Measurements from ENCODE around the gene EMILIN2. TPM values are rescaled to one million over a fixed set of nuclear protein-coding genes. Genes with fewer than 3 reads are reported as not detected.
A peak's percentile ranks its signal among the peaks of the same experiment; 100 is the strongest.

Gene EMILIN2
- polyA plus RNA-seq, 1 donor: 11.8 TPM

GRCh38 chr18:2872095-2872494 lies 25.3 kb downstream of the EMILIN2 start:
- no peak for DNase-seq

DNA sequence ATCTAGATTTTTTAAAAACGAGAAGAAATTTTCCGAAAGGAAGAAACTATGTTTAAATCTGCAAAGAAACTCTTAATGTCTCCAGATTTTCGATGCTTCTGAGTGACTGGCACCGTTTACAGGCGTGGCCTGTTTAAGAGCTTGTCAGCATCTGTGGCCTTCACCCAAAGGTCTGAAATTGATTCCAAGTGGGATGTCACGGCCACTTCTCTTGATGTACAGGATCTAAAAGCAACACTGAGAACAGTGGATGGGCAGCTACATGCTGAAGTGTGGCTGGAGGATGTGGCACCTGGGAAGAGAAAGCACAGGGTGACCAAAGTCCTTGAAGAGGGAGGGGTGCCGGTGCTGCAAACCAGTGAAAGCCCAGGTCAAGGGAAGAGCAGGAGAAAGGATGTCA lies 28.0 kb downstream of the EMILIN2 start:
- no peak for DNase-seq

- DNase-seq: no peak
Observed at GRCh38 chr18:2878656-2879330, 32.0 kb downstream of the EMILIN2 start.

- DNase-seq: no peak
Observed at GRCh38 chr18:2879889-2880288, 33.1 kb downstream of the EMILIN2 start.

DNA sequence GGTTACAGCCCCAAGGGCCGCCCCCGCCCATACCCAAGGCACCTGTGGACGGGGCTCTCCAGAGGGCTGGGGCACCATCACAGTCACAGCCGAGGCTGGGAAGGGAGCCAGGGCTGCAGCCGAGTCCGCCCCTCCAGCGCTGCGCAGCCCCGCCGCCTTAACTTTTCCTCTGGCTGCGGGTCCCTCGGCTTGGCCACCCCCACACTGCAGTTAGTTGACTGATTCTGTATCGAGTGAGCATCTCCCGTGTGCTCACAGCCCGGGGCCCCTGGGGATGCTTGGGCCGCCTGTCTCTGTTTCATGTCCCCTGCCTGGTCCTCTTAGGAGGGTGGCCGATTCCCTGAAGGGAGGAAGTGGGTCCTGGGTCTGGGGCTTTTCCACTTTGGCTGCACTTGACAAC lies 33.7 kb downstream of the EMILIN2 start:
- no peak for DNase-seq

DNA sequence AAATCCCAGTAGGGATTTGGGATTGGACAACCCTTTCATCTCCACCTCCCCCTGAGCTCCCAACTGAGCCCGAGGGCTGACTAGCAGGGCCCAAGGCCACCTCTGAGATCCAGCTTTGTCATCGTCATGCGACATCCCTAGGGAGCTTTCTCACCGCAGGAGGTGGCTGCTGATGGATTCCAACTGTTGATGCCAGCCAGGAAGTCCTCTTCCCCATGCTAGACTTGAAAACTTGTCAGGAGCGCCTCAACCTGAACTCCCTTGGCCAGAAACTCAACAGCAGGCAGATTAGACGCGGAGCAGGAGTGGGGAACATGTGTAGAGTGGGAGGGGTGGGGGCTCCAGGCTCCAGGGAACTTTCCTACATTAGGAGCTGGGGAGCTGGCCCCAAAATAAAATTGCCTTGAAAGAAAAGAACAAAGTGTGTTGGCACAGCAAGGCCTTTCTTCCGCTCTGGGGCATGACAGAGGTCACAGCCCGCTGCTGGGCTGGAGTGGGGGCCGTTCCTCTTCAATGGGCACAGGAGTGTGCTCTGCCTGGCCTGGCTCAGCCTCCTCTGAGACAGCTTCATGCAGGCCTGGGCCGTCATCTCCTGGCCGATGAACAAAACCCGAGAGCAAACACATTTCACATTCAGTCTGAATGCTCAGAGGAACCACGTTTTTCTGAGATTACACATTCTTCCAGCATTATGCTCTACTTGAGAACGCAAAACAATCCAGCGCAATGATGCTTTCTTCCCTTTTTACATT lies 34.5 kb downstream of the EMILIN2 start:
- peak; percentile 57 for DNase-seq

- DNase-seq: no peak
Observed at GRCh38 chr18:2881840-2882195, 35.0 kb downstream of the EMILIN2 start.

DNA sequence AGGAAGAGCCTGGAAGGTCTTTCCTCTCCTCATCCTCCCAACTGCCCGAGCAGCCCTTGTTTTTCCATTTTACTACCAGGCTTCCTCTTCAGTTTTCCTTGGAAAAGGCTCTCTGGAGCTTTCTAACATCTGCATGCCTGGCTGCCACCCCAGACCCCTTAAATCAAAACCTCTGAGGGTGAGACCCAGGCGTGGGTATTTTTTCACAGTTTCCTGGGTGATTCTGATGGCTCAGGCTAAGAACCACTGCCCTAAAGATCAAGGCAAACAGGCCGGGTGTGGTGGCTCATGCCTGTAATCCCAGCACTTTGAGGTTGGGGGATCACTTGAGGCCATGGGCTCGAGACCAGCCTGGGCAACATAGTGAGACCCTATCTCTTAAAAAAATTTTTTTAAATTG lies 35.4 kb downstream of the EMILIN2 start:
- no peak for DNase-seq

- DNase-seq: no peak
Observed at GRCh38 chr18:2883076-2883735, 36.4 kb downstream of the EMILIN2 start.

DNA sequence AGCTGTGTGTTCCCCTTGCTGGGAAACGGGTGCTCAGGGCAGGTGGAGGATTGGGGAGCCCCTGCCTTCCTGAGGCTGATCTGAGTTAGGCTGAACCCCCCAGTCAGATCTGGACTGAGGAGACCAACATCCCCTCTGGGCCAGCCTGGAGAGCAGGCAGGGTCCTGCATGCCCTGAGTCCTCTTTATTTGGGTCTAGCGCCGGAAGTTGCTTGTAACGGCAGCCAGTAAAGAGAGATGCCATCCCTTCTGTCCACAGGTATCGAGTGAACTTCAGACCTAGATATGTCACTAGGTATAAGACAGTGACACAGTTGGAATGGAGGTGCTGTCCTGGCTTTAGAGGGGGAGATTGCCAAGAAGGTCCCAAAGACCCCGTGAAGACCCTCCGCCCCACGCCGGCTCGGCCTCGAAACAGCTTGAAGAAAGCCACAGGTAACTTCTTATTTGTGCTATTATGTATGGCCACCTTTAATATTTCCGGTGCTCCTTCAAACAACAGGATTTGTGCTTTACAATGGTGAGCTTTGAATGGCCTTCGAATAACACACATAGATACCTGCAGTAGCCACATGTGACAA lies 38.0 kb downstream of the EMILIN2 start:
- DNase-seq: no peak

DNA sequence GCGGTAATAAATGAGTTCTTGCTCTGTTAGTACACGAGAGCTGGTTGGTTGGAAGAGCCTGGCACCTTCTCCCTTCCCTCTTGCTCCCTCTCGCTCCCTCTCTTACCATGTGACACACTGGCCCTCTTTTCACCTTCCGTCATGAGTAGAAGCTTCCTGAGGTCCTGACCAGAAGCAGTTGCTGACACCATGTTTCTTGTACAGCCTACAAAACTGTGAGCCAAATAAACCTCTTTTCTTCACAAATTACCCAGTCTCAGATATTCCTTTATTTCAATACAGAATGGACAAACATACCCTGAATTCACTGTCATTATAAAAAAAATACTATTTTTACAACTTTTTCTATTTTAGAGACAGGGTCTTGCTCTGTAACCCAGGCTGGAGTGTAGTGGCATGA lies 40.7 kb downstream of the EMILIN2 start:
- DNase-seq: no peak

DNA sequence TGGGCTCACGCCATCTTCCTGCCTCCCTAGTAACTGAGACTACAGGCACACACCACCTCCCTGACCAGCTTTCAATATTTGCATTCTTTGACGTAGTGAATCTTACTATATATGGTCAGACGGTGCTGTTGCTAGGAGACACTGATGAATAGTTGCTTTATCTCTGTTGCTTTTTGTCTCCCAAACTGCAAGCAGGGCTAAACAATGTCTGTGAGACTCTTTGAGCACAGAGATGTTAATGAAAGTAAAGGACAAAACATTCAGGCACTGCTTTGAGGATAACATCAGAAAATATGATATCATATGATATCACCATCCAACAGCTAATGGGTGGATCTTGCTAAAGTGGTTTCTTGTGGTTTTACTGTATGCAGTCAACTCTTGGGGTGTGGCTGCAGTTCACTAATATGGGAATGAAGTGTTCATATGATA lies 43.0 kb downstream of the EMILIN2 start:
- DNase-seq: no peak

- DNase-seq: no peak
Observed at GRCh38 chr18:2890606-2891005, 43.8 kb downstream of the EMILIN2 start.

- DNase-seq: no peak
Observed at GRCh38 chr18:2891526-2892431, 45.0 kb downstream of the EMILIN2 start.

- no peak for DNase-seq
Observed at GRCh38 chr18:2893056-2893455, 46.2 kb downstream of the EMILIN2 start.

- DNase-seq: no peak
Observed at GRCh38 chr18:2893676-2894075, 46.9 kb downstream of the EMILIN2 start.

GRCh38 chr18:2894131-2894840 lies 47.5 kb downstream of the EMILIN2 start:
- no peak for DNase-seq

DNA sequence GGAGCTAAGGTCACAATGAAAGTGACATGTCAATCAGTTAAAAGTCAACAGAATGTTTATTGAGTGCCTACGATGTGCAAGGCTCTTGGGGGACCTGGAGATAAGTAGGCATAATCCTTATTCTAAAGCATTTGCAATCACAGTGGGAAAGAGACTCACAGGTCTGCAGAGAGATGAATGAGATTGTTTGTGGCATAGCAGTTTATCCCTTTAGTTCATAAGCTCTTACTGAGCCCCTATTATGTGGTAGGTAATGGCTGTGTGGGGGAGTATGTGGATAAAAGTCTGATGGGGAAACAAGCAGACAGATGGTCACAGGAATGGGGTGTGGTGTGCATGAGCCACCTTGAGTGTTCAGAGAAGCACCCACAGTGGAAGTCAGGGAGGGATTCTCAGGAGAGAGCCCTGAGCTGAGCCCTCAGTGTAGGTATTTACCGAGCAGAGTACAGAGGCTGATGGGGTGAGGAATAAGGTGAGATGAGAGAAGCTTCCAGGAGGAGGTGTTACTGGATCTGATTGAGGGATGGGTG lies 48.1 kb downstream of the EMILIN2 start:
- no peak for DNase-seq

GRCh38 chr18:2895391-2895790 lies 48.6 kb downstream of the EMILIN2 start:
- no peak for DNase-seq

DNA sequence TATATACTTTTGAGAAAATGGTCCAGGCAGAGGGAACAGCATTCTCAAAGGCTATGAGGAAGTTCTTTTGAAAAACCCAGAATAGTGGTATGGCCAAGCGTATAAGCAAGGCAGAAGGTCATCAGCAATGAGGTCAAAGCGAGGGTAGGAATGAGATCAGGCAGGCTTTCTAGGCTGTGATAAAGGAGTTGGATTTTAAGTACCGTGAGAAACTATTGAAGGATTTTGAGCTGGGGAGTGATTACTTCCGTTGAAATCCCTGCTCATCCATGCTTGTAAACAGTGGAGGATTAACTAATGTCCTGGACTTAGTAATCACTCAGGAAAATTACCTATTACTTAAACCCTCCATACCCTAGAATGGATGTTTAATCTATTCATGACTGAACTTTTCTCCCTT lies 50.2 kb downstream of the EMILIN2 start:
- DNase-seq: no peak
